Endodermal cell (in vitro differentiated cells): ENCODE measurements around the gene KCNJ16. TPM values are rescaled to one million over a fixed set of nuclear protein-coding genes. Genes with fewer than 3 reads are reported as not detected.

Source experiments
- DNase-seq: peaks from one replicate; pipeline ENCODE4 v3.0.0-alpha.2; 2017
- H3K27ac ChIP-seq: 2 replicates; pipeline ENCODE4 v1.5.1; 2013; ENCODE audit warnings: mild to moderate bottlenecking, low read depth, low read length, moderate library complexity
- H3K27me3 ChIP-seq: 2 replicates; pipeline ENCODE4 v1.6.1; 2013; ENCODE audit warnings: mild to moderate bottlenecking, low read length, moderate library complexity; ENCODE audit not compliant: insufficient read depth, control insufficient read depth, poor library complexity, severe bottlenecking
- H3K36me3 ChIP-seq: 2 replicates; pipeline ENCODE4 v1.7.0; 2013; ENCODE audit warnings: mild to moderate bottlenecking, low read length, moderate library complexity; ENCODE audit not compliant: control insufficient read depth, insufficient read depth
- H3K4me1 ChIP-seq: one replicate; pipeline ENCODE4 v1.7.0; 2013; ENCODE audit warnings: low read length; ENCODE audit not compliant: control insufficient read depth, insufficient read depth
- H3K4me3 ChIP-seq: 2 replicates; pipeline ENCODE4 v1.5.1; 2013; ENCODE audit warnings: mild to moderate bottlenecking, low read length, moderate library complexity
- H3K9ac ChIP-seq: 2 replicates; pipeline ENCODE4 v1.6.1; 2013; ENCODE audit warnings: mild to moderate bottlenecking, low read length, moderate library complexity; ENCODE audit not compliant: poor library complexity, severe bottlenecking; ENCODE audit errors: extremely low read depth
- H3K9me3 ChIP-seq: 2 replicates; pipeline ENCODE4 v1.6.1; 2013; ENCODE audit warnings: mild to moderate bottlenecking, low read length, moderate library complexity; ENCODE audit not compliant: control insufficient read depth
- H3K27ac Mint-ChIP-seq: 2 replicates; pipeline ENCODE4 v1.8.0; 2020; ENCODE audit warnings: mixed read lengths
- H3K27me3 Mint-ChIP-seq: 2 replicates; pipeline ENCODE4 v1.8.0; 2021; ENCODE audit warnings: mild to moderate bottlenecking, mixed read lengths; ENCODE audit not compliant: insufficient read depth
- H3K36me3 Mint-ChIP-seq: 2 replicates; pipeline ENCODE4 v1.8.0; 2020; ENCODE audit warnings: low read depth, mixed read lengths
- H3K4me1 Mint-ChIP-seq: 2 replicates; pipeline ENCODE4 v1.8.0; 2020; ENCODE audit warnings: mixed read lengths
- H3K4me3 Mint-ChIP-seq: 2 replicates; pipeline ENCODE4 v1.8.0; 2020; ENCODE audit warnings: mild to moderate bottlenecking, moderate library complexity, mixed read lengths
- H3K9me3 Mint-ChIP-seq: 2 replicates; pipeline ENCODE4 v1.8.0; 2020; ENCODE audit warnings: mild to moderate bottlenecking, mixed read lengths
- CTCF ChIP-seq: fragments of 200-600 bp; sonication (generic); conservative IDR thresholded peaks from 2 replicates; pipeline ENCODE4 v1.5.0; 2021; ENCODE audit warnings: antibody characterized with exemption, mild to moderate bottlenecking
- WGBS, 2 experiments: methylation state at CpG; one replicate each; pipeline versions ENCODE4 v1.1.5 to v1.1.7; 2013; ENCODE audit warnings: missing lambda C conversion rate in 2 of 2, mixed read lengths in 1 of 2; ENCODE audit not compliant: insufficient coverage in 1 of 2, insufficient read length in 1 of 2; 5-methylcytosine and 5-hydroxymethylcytosine counted together
- total RNA-seq, 2 donors: library from RNA; stranded (reverse); fragmentation: NEBNext Ultra II Directional in 1 of 2; extraction: Animal tissue kit (Norgen Biotek cat#: 25700) in 1 of 2; gene quantifications; 2 replicates in 1 of 2; 3 replicates in 1 of 2; pipeline ENCODE4 v1.2.1, GENCODE V29; 2021

Gene KCNJ16
- total RNA-seq, 2 donors from 2014 or later, result 0.68 to 1.5 TPM

GRCh38 chr17:70111201-70111600 lies 36.2 kb downstream of the KCNJ16 start:
- Mint-ChIP-seq H3K36me3 (no peaks in the 10 kb centered on the region), H3K27ac (no peak overlapping the region), H3K4me1 (peaks cover 22% of the 10 kb centered on the region), H3K27me3 (peaks cover 24% of the 10 kb centered on the region), H3K9me3 (no peaks in the 10 kb centered on the region), H3K4me3 (no peak overlapping the region)
- peaks cover 39% of the 10 kb centered on the region for H3K27me3 ChIP-seq
- H3K9ac ChIP-seq, result no peak overlapping the region
- H3K36me3 ChIP-seq, result no peaks in the 10 kb centered on the region
- no peak overlapping the region for H3K27ac ChIP-seq
- DNase-seq, result no peak
- H3K4me1 ChIP-seq, result no peaks in the 10 kb centered on the region
- 87 to 96% methylated on average over 2 to 4 of the region's 4 CpGs for WGBS, 2 experiments
- no peak overlapping the region for H3K4me3 ChIP-seq
- no peaks in the 10 kb centered on the region for H3K9me3 ChIP-seq
- no peak for TF ChIP-seq CTCF

- DNase-seq, result no peak
- 93 to 100% methylated on average over 2 of the region's 2 CpGs for WGBS, 2 experiments
Observed at GRCh38 chr17:70114405-70114804, 39.4 kb downstream of the KCNJ16 start.

GRCh38 chr17:70115126-70115525 lies 40.1 kb downstream of the KCNJ16 start:
- Mint-ChIP-seq H3K4me1 (peaks cover 14% of the 10 kb centered on the region), H3K4me3 (no peak overlapping the region), H3K9me3 (peaks cover 18% of the 10 kb centered on the region), H3K36me3 (no peaks in the 10 kb centered on the region), H3K27me3 (peaks cover 29% of the 10 kb centered on the region), H3K27ac (no peak overlapping the region)
- Histone ChIP-seq H3K36me3 (no peaks in the 10 kb centered on the region), H3K9me3 (peaks cover 13% of the 10 kb centered on the region), H3K4me3 (no peak overlapping the region), H3K9ac (no peak overlapping the region), H3K4me1 (no peaks in the 10 kb centered on the region), H3K27ac (no peak overlapping the region), H3K27me3 (peaks cover 41% of the 10 kb centered on the region)
- no peak for TF ChIP-seq CTCF
- no peak for DNase-seq

More at GRCh38 chr17:70114405-70114804, 39.4 kb downstream of the KCNJ16 start:
- no peaks in the 10 kb centered on the region for H3K36me3 Mint-ChIP-seq
- no peak for TF ChIP-seq CTCF
- Histone ChIP-seq H3K9ac (no peak overlapping the region), H3K27ac (no peak overlapping the region), H3K36me3 (no peaks in the 10 kb centered on the region), H3K27me3 (peaks cover 39% of the 10 kb centered on the region), H3K9me3 (peaks cover 7% of the 10 kb centered on the region), H3K4me1 (no peaks in the 10 kb centered on the region), H3K4me3 (no peak overlapping the region)
- no peak overlapping the region for H3K27ac Mint-ChIP-seq
- peaks cover 21% of the 10 kb centered on the region for H3K4me1 Mint-ChIP-seq
- H3K27me3 Mint-ChIP-seq, result peaks cover 24% of the 10 kb centered on the region
- H3K4me3 Mint-ChIP-seq, result no peak overlapping the region
- peaks cover 18% of the 10 kb centered on the region for H3K9me3 Mint-ChIP-seq
